Stimulated activated CD4-positive, alpha-beta T cell treated with anti-CD3 and anti-CD28 coated beads, Interleukin-12 subunit alpha, Interleukin-12 subunit beta, amount 100 ng/mL, for 4 hours (primary cell): ENCODE results near the gene ANKRD11.
"Not testable (repeated sequence)": the region's sequence is repeated elsewhere in the genome, so short reads cannot be mapped to it uniquely, and the experiment has no call there.

Source experiments
- DNase-seq: peaks from one replicate; pipeline ENCODE4 v3.0.0-alpha.2; 2020

The ANKRD11 gene

GRCh38 chr16:89308391-89309333 lies 181.7 kb downstream of the ANKRD11 start:
- DNase-seq: no peak

- DNase-seq: no peak
These were observed 182.9 kb downstream of the ANKRD11 start for GRCh38 chr16:89307421-89307805.

- DNase-seq: not testable (repeated sequence)
These were observed 183.6 kb downstream of the ANKRD11 start for GRCh38 chr16:89306457-89307420.

GRCh38 chr16:89304941-89305705 lies 185.2 kb downstream of the ANKRD11 start:
- no peak for DNase-seq

DNA sequence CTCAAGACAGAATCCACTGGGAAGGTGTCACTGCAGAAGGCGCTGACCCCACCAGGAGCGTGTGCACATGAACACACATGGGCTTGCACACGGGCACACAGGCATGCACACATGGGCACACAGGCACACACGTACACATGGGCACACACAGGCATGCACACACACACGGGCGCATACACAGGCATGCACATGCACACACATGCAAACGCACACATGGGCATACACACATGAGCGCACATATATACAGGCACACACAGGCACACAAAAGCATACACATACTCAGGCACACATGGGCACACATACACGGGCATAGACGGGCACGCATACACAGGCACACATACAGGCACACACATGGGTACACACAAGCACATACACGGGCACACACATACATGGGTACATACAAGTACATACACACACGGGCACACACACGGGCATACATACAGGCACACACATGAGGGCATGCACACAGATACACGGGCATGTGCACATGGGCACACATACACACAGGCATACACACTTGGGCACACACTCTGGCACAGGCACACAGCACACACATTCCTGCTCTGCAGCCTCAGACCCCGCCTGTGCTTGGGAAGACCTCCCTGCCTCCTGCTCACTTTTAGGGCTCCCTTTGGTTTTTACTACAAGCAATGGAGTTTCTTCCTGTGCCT lies 186.0 kb downstream of the ANKRD11 start:
- DNase-seq: no peak

- DNase-seq: no peak
These were observed 186.7 kb downstream of the ANKRD11 start for GRCh38 chr16:89303617-89304016.

DNA sequence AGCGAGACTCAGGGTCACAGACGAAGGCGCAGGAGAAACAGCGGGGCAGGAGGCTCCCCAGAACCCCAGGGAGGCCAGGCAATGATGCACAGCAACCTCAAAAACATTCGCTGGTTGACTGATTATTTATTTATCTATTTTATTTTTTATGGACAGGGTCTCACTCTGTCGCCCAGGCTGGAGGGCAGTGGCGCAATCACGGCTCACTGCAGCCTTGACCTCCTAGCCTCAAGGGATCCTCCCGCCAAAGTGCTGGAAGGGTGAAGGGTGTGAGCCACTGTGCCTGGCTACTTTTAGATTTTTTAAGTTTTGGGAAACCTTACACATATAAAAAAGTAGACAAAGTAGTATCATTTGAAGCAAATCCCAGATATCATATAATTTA lies 189.4 kb downstream of the ANKRD11 start:
- no peak for DNase-seq

DNA sequence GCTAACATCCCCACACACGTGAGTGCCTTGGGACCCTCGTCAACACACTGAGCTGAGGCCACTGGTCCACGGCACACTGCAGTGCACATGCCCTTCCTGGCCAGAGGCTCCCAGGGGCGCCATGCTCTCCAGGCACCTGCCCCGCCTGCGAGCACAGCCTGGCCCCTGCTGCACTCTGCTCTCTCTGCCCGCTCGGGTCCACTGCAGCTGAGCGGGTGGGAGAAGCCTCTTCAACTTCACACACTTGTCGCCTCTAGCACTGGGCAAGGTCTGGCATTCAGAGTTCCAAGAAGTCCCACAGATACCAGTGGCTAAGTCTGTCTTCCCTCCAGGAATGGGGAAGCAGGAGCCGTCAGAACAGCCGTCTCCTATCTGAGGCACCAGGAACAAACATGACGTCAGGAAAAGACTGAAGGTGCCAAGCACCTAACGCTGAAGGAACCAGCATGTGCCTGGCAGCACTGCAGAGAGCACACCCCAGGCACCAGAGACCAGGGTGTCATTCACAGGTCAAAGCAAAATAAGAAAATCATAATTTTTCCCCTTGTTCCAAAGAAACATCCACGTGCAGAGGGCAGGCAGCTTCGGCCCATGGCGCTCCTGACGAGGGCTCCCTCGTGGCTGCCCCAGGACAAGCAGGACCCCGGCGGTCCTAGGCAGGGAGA lies 189.9 kb downstream of the ANKRD11 start:
- DNase-seq: no peak

- DNase-seq: not testable (repeated sequence)
These were observed 190.8 kb downstream of the ANKRD11 start for GRCh38 chr16:89299357-89300111.

DNA sequence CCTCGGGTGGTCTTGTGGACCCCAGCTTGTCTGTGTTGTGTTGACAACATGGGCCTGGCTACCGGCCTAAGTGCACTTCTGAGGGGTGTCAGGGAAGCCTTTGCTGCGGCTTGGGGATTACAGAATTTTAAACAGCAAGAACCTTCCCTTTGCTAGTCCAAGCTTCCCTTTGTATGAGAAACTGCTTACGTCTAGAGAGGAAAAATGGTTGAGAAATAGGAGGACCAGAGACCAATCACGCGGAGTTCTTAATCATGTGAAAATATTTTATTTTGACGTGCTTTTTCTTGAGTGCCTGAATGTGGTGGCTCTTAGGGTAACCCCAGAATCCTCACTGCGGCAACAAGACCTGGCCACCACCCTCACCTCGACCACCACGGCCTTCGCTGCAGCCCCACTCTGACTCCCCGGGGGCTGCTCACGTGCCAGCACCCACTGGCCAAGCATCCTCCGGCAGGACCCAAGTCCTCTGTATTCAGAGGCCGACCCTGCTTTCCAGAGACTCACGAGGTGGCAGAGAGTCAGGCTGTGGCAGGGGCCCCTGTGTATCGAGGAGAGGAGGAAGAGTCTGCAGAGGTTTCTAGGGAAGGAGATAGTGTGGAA lies 191.6 kb downstream of the ANKRD11 start:
- no peak for DNase-seq

GRCh38 chr16:89297910-89298545 lies 192.3 kb downstream of the ANKRD11 start:
- DNase-seq: no peak

DNA sequence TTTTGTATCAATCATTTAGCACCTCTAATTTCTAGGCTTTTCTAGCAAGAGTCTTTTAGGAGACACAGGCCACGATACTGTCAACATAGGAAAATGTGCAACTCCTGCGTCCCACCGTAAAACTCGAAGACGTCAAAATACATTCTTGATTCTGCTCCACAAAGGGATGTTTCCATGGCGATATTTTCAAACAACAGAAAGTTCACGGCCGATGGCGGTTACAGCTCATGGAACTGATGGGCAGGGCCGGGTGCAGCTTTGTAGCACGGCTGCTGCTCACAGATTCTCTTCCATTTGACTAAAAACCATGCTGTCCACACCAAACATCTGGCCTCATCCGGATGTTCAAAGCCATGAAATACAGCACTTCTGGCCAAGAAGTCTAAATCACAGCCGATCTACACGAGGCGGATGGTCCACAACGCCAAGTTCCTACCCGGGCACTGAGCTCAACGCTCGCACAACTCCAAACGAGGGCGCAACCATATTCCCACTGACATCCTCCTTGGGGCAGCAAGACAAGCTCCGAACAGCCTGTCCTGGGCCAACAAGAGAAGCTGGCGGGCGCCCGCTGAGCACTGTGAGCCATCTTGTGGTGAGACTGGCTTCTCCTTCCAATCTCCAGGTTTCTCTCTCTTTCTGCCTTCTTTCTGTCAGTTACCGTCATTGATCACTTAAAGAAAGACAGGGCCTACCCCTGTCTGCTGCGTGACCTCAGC lies 193.0 kb downstream of the ANKRD11 start:
- no peak for DNase-seq

DNA sequence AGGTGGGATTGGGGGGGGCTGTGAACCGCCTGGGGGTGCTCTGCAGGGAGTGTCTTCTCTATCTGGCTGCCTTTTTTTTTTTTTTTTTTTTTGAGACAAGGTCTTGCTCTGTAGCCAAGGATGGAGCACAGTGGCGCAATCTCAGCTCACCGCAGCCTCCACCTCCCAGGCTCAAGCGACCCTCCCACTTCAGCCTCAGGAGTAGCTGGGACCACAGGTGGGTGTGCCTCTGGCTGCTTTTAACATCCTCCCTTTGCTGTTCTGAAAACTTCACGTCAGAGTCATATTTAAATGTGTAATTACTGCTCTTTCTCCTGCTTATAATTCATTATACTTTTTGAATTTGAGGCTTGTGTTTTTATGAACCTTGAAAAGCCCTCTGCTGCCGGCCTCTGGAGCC lies 194.4 kb downstream of the ANKRD11 start:
- no peak for DNase-seq

DNA sequence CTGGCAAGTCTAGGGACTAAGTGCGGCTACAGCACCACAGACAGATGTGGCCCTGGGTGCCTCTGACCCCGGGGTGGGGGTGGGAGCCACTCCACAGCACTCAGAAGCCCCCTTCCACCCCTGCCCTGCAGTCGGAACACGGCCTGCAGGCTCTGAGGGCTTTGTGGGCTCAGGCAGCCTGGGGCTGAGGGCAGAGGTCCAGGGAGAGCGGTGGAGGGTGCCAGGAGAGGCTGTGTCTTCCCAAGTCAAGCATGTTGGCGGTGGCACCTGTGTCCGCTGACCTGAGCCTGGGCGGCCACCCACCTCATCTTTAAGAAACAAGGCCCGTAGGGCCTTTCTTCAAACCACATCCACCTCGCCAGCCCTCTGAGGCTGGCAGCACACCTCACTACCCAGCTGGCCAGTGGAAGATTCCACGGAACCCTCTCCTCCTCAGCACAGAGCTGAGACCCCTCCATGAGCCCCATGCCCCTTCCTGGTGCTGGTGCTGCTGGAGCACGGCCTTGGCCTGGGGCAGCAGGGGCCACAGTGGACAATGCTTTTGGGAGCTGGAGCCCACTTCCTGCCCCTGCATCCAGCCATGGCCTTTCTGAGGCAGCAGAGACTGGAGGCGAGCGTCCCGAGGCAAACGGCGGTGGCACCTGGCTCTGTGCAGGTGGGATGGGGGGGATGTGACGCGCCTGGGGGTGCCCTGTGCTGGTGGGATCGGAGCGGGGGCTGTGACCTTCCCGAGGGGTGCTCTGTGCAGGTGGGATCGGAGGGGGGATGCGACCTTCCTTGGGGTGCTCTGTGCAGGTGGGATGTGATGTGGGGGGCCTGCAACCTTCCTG lies 195.1 kb downstream of the ANKRD11 start:
- no peak for DNase-seq

- DNase-seq: no peak
These were observed 195.9 kb downstream of the ANKRD11 start for GRCh38 chr16:89294486-89294885.

- DNase-seq: no peak
These were observed 196.9 kb downstream of the ANKRD11 start for GRCh38 chr16:89293276-89294143.

DNA sequence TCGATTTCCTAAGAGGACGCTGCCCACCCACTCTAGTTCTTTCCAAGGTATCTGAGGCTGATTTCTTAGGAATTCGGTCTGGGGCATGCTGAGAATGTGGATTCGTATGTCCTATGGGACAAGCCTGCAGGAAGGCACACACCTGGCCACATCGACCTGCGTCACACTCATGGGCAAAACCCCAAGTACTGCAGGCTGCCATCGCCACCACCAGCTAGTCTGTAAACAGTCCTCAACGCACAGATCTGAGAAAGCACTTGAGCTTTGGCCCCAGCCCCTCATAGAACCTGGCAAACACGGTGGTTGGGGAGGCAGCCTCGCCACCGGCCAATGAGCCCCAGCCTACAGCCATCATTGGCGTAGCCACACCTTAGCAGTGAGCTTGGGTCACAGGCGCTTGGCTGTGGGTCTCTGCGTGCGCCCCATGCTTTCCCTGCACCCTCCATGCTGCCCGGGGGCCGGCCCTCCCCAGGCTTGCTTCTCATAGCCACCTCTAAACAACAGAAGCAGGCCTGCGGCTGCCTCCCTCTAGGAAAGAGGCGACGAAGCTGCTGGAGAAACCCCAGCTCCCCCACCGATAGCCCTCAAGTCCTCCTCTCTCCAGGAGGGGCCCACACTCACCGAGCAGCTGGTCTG lies 197.8 kb downstream of the ANKRD11 start:
- no peak for DNase-seq
